Spleen (tissue), 7 donors: ENCODE measurements around the gene FADS3.

ENCODE experiments used
- POLR2A ChIP-seq, 3 donors: fragments of 450-650 bp; IDR thresholded peaks; one replicate each; pipeline ENCODE4 v1.5.1; 2017; ENCODE audit warnings: antibody characterized with exemption in 3 of 3, mild to moderate bottlenecking in 1 of 3
- TF ChIP-seq, protein P1 (sequence below), 11 experiments: fragments of 200-600 bp in 7 of 11; fragments of 450-650 bp in 4 of 11; sonication (generic) in 4 of 11; IDR thresholded peaks in 8 of 11; conservative IDR thresholded peaks in 3 of 11; 1 replicate in 7 of 11; 2 replicates in 4 of 11; pipeline versions ENCODE4 v1.4.0 to v1.8.0; 2016 to 2021; ENCODE audit warnings: antibody characterized with exemption in 11 of 11, inconsistent platforms in 4 of 11, mild to moderate bottlenecking in 1 of 11
- donor health status: DM: no; HTN: no; CAD: no; lungs with moderate emphysema.
- donor health status: DM: no; HTN: no; CAD: no.
- donor health status: DM: no; HTN: no; CAD: no.

DNA sequence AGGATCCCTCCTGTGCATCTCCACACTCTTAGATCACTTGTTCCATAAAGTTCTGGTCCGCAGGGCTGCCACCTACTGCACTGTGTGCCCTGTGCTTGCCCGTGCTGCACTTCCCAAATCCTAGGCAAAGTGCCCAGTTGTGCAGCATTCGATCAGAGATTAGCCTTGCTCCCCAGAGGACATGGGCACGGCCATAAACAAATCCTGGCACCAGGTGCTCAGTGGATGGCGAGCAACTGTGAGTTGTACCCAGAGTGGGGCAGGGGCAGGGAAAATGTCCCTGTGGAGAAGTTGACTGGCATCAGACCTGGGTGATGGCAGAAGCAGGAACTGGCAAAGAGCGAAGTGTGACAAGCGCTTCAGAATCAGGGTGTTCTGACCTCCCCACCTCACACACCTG lies 58.6 kb downstream of the FADS3 start:
- TF ChIP-seq, protein P1, sequence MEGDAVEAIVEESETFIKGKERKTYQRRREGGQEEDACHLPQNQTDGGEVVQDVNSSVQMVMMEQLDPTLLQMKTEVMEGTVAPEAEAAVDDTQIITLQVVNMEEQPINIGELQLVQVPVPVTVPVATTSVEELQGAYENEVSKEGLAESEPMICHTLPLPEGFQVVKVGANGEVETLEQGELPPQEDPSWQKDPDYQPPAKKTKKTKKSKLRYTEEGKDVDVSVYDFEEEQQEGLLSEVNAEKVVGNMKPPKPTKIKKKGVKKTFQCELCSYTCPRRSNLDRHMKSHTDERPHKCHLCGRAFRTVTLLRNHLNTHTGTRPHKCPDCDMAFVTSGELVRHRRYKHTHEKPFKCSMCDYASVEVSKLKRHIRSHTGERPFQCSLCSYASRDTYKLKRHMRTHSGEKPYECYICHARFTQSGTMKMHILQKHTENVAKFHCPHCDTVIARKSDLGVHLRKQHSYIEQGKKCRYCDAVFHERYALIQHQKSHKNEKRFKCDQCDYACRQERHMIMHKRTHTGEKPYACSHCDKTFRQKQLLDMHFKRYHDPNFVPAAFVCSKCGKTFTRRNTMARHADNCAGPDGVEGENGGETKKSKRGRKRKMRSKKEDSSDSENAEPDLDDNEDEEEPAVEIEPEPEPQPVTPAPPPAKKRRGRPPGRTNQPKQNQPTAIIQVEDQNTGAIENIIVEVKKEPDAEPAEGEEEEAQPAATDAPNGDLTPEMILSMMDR (IDR thresholded peaks at IDR 0.05 in 8 of 11, conservative IDR thresholded peaks at IDR 0.05 in 3 of 11), result no peak
- TF ChIP-seq POLR2A (IDR thresholded peaks at IDR 0.05), result no peak
